ENCODE data around the gene COMMD6. TPM values are rescaled to one million over a fixed set of nuclear protein-coding genes. Genes with fewer than 3 reads are reported as not detected.

Gene COMMD6
- polyA plus RNA-seq, 1 donor from 2014 or later: 301 TPM

DNA sequence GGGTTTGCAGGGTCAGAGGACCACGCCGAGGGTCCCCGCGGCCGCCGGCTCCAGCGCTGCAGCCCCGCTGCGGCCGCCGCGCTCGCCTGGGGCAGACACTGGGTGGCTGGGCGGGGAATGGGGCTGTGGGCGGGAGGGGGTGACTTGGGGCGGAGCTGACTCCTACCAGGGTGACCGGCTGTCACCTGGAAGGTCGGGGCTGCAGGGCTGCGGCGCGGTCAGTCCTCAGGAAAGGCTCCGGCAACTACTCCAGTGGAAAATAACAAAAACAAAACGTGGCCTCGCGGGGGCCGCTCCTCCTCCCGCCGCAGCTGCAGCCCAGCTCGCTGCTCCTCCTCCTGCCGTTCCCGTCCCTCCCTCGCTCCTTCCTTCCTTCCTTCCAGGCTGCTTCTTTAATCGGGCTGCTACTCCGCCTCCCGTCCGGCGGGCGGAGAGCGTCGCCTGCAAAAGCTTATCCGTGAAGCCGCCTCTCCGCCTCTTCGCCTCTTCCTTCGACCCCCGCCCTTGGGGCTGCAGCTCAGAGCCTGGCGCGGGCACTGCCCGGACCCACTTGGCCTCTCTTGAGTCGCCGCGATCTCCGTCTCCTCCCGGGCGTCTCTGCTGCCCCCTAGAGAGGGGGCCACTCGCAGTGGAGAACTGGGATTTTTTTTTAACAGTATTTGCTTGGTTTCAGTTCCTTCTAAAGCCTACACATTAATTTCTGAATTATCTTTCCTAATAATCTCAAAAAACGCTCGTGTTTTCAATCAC lies 55.4 kb downstream of the COMMD6 start, which contains the start of gene TBC1D4:
TBC1D4 (minus strand) TSS at position 100 of the 750 bp plus-strand sequence. CDS start 402 bp downstream, outside the sequence.
- H3K9ac ChIP-seq (ENCODE audit: low read length): peak within 1 kb of the TSS; percentile 48
- peak within 1 kb of the TSS; percentile 25 for H2AFZ ChIP-seq (ENCODE audit: low read depth, low read length)
- no peaks in the 10 kb centered on the region for H4K20me1 ChIP-seq (ENCODE audit: insufficient read depth)
- H3K79me2 ChIP-seq (replicated peaks; ENCODE audit: insufficient read depth, low read length): no peaks in the 10 kb centered on the region
- peak within 1 kb of the TSS; percentile 82 for H3K4me3 ChIP-seq (ENCODE audit: low read length)
- H3K4me2 ChIP-seq (ENCODE audit: low read length): peak within 1 kb of the TSS; percentile 60
- TF ChIP-seq, protein P1, sequence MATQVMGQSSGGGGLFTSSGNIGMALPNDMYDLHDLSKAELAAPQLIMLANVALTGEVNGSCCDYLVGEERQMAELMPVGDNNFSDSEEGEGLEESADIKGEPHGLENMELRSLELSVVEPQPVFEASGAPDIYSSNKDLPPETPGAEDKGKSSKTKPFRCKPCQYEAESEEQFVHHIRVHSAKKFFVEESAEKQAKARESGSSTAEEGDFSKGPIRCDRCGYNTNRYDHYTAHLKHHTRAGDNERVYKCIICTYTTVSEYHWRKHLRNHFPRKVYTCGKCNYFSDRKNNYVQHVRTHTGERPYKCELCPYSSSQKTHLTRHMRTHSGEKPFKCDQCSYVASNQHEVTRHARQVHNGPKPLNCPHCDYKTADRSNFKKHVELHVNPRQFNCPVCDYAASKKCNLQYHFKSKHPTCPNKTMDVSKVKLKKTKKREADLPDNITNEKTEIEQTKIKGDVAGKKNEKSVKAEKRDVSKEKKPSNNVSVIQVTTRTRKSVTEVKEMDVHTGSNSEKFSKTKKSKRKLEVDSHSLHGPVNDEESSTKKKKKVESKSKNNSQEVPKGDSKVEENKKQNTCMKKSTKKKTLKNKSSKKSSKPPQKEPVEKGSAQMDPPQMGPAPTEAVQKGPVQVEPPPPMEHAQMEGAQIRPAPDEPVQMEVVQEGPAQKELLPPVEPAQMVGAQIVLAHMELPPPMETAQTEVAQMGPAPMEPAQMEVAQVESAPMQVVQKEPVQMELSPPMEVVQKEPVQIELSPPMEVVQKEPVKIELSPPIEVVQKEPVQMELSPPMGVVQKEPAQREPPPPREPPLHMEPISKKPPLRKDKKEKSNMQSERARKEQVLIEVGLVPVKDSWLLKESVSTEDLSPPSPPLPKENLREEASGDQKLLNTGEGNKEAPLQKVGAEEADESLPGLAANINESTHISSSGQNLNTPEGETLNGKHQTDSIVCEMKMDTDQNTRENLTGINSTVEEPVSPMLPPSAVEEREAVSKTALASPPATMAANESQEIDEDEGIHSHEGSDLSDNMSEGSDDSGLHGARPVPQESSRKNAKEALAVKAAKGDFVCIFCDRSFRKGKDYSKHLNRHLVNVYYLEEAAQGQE (IDR thresholded peaks at IDR 0.05; ENCODE audit: borderline replicate concordance): no peak
- peak; percentile 66 for TF ChIP-seq SMC3 (conservative IDR thresholded peaks at IDR 0.05; ENCODE audit: poor library complexity)
- TF ChIP-seq EZH2 (IDR thresholded peaks at IDR 0.05; ENCODE audit: borderline replicate concordance, insufficient read depth, low read length, poor library complexity, severe bottlenecking): no peak
- peak; percentile 33 for TF ChIP-seq POLR2AphosphoS5 (IDR thresholded peaks at IDR 0.05)
- TF ChIP-seq TAF1 (IDR thresholded peaks at IDR 0.05; ENCODE audit: low read depth): no peak
- TF ChIP-seq, protein P2, sequence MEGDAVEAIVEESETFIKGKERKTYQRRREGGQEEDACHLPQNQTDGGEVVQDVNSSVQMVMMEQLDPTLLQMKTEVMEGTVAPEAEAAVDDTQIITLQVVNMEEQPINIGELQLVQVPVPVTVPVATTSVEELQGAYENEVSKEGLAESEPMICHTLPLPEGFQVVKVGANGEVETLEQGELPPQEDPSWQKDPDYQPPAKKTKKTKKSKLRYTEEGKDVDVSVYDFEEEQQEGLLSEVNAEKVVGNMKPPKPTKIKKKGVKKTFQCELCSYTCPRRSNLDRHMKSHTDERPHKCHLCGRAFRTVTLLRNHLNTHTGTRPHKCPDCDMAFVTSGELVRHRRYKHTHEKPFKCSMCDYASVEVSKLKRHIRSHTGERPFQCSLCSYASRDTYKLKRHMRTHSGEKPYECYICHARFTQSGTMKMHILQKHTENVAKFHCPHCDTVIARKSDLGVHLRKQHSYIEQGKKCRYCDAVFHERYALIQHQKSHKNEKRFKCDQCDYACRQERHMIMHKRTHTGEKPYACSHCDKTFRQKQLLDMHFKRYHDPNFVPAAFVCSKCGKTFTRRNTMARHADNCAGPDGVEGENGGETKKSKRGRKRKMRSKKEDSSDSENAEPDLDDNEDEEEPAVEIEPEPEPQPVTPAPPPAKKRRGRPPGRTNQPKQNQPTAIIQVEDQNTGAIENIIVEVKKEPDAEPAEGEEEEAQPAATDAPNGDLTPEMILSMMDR (IDR thresholded peaks at IDR 0.05; ENCODE audit: poor library complexity, severe bottlenecking): peak; percentile 87
- TF ChIP-seq MXI1 (conservative IDR thresholded peaks at IDR 0.05; ENCODE audit: poor library complexity, severe bottlenecking): peak; percentile 31
- TF ChIP-seq EP300 (conservative IDR thresholded peaks at IDR 0.05; ENCODE audit: poor library complexity, severe bottlenecking): no peak
- peak; percentile 69 for TF ChIP-seq RAD21 (conservative IDR thresholded peaks at IDR 0.05)
- no peaks in the 10 kb centered on the region for H3F3A ChIP-seq (ENCODE audit: insufficient read depth, low read length, poor library complexity, severe bottlenecking)
- no peaks in the 10 kb centered on the region for H3K9me2 ChIP-seq (ENCODE audit: insufficient read depth, low read length)
- H3K27me3 ChIP-seq (ENCODE audit: insufficient read depth, low read depth, low read length): peaks cover 14% of the 10 kb centered on the region
- H3K27ac ChIP-seq (ENCODE audit: low read length): no peak within 1 kb of the TSS
- H3K36me3 ChIP-seq (ENCODE audit: insufficient read depth, low read length): no peaks in the 10 kb centered on the region
- H3K9me3 ChIP-seq (ENCODE audit: low read length): no peaks in the 10 kb centered on the region

DNA sequence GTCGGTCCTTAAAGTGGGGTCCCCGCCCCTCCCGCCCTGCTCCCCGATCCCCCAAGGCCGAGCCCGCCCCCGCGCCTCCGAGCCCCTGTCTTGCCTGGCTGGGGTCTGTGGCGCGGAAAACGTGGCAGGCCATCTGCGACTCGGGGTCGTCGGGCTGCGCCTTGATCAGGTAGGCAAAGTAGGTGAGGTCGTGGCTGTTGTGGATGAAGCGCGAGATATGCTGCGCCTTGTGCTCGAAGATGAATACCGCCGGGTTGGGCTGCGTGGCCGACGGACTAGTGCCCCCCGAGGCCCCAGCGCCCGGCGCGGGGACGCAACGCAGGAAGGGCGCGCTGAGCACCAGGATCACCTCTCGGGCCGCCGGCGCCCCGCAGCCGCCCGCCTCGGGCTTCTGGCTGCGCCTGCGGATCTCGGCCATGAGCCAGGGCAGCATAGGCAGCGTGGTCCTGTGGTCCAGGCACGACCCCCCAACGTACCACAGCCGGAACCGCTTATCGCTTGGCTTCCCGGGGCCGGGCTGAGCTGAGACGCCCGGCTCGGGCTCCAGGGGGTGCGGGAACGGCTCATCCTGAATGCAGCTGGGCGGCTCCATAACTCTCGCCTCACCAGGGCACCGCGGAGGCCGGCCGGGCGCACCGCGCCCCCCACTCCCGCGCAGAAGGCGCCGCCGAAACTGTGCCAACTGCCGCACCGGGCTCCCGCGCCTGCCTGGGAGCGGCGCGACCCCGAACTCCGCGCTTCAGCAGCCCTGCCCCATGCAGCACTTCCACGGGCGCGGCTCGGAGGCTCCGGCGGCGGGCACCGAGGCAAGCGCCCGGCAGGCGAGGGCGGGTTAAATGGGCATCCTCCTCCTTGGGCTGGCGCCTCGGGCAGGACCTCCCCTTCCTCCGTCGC lies 56.2 kb downstream of the COMMD6 start:
- H4K20me1 ChIP-seq (ENCODE audit: insufficient read depth): no peaks in the 10 kb centered on the region
- peak overlapping the region; percentile 48 for H3K9ac ChIP-seq (ENCODE audit: low read length)
- peaks cover 14% of the 10 kb centered on the region for H3K27me3 ChIP-seq (ENCODE audit: insufficient read depth, low read depth, low read length)
- no peaks in the 10 kb centered on the region for H3K9me3 ChIP-seq (ENCODE audit: low read length)
- H3K36me3 ChIP-seq (ENCODE audit: insufficient read depth, low read length): no peaks in the 10 kb centered on the region
- H3K4me2 ChIP-seq (ENCODE audit: low read length): peak overlapping the region; percentile 23
- H3K9me2 ChIP-seq (ENCODE audit: insufficient read depth, low read length): no peaks in the 10 kb centered on the region
- no peak overlapping the region for H3K27ac ChIP-seq (ENCODE audit: low read length)
- TF ChIP-seq, protein P1 (IDR thresholded peaks at IDR 0.05; ENCODE audit: borderline replicate concordance): peak; percentile 16
- no peak for TF ChIP-seq EZH2 (IDR thresholded peaks at IDR 0.05; ENCODE audit: borderline replicate concordance, insufficient read depth, low read length, poor library complexity, severe bottlenecking)
- peak overlapping the region; percentile 25 for H2AFZ ChIP-seq (ENCODE audit: low read depth, low read length)
- H3K4me3 ChIP-seq (ENCODE audit: low read length): peak overlapping the region; percentile 82
- H3K79me2 ChIP-seq (replicated peaks; ENCODE audit: insufficient read depth, low read length): no peaks in the 10 kb centered on the region
- H3F3A ChIP-seq (ENCODE audit: insufficient read depth, low read length, poor library complexity, severe bottlenecking): no peaks in the 10 kb centered on the region

Data from neural cell (in vitro differentiated cells).